GM19240 (cell line): ENCODE data around the gene ZEB2.

Source experiments
- DNase-seq: peaks from one replicate; pipeline ENCODE4 v3.0.0; 2011; ENCODE audit warnings: low spot score; ENCODE audit not compliant: insufficient read length

ZEB2 gene

GRCh38 chr2:144519934-144520731 is at the start of gene ZEB2:
Gene ZEB2, minus strand, starts transcription at chr2:144520119. Its CDS starts 2,769 bp downstream, at chr2:144517350.
- DNase-seq = no peak

DNA sequence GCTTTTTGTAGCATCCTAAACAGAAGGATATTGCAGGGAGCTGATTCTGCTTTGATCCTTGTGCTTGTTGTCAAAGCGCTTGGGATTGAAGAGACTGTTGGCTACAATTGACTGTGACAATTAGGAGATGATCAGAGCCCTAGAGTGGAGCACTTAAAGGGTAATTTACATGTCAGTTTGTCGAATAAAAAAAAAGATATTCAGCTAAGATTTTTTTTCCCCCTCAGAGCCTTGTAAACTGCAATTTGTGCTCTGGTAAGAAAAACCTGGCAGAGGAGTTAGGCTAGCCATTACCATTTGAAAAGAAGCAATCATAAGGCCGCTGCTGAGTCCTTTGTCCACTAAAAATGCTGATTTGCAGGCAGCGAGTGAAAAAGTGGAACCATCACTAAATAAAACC is 47.8 kb upstream of the ZEB2 start:
- no peak for DNase-seq

GRCh38 chr2:144566448-144566847 is 46.5 kb upstream of the ZEB2 start:
- DNase-seq = no peak

GRCh38 chr2:144560251-144560650 is 40.3 kb upstream of the ZEB2 start:
- no peak for DNase-seq

GRCh38 chr2:144559681-144560080 is 39.8 kb upstream of the ZEB2 start:
- DNase-seq = no peak

DNA sequence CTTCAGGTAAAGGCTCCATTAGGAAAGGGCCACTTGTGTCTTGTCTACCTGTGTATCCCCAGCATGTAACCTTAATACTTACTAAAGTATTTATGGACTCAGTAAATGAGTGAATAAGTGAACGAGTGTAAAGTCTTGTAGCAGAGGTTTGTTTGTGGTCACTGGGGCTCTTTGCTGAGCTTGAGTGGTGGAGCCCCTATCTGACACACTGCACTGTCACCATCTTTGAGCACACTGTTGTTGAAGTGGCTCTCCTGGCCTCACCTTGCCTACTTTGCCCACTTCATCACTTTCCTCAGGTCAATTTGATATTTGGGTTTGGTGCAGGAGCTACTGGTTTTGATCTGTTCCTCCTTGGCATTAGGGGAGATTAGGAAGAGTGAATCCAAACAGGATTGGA is 39.3 kb upstream of the ZEB2 start:
- DNase-seq = no peak

GRCh38 chr2:144554492-144555210 is 34.7 kb upstream of the ZEB2 start:
- no peak for DNase-seq

DNA sequence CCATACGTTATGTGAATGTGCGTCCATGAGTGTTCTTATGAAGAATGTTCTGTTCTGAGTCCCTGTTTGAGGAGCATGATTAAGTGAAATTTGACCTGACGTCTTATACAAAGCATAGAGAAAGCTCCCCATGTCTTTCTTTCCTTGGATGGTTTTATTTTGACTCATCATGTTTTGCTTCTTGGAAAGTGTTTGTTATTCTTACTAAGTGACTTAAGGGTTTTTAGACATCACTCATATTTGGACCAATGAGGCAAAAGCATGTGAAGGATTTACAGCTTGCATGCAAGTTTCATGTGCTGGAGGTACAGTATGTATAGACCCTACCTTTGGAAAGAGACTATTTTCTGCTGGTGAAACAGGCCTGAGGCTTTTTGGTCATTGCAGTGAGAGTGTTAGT is 33.5 kb upstream of the ZEB2 start:
- no peak for DNase-seq

DNA sequence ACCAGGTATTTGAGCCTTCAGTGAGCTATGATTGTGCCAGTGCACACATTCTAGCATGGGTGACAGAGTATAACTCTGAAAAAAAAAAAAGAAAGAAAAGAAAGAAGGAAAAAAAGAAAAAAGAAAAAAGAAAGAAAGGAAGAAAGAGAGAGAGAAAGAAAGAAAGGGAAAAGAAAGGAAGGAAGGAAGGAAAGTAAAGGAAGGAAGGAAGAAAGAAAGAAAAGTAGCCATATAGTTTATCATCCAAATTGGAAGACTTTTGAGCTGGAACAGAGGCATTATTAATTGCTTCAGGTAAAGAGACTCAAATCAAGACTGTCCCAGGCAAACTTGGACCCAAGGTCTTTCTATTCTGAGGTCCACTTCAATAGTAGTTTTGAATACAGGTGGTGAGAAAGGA is 32.9 kb upstream of the ZEB2 start:
- no peak for DNase-seq

GRCh38 chr2:144550911-144551310 is 31.0 kb upstream of the ZEB2 start:
- DNase-seq = no peak

DNA sequence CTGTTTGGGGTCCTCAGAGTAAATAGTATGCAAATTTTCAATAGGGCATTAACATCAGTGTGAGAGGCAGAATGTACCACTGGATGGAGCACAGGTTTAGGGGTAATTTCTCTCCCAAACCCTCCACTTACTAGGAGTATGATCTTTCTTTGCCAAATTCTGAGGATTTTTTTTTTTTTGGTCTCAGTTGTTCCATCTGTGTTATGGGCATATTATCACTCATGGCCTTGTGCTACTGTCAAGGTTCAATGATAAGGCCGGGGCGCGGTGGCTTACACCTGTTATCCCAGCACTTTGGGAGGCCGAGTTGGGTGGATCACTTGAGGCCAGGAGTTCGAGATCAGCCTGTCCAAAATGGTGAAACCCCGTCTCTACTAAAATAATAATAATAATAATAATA is 30.2 kb upstream of the ZEB2 start:
- no peak for DNase-seq

DNA sequence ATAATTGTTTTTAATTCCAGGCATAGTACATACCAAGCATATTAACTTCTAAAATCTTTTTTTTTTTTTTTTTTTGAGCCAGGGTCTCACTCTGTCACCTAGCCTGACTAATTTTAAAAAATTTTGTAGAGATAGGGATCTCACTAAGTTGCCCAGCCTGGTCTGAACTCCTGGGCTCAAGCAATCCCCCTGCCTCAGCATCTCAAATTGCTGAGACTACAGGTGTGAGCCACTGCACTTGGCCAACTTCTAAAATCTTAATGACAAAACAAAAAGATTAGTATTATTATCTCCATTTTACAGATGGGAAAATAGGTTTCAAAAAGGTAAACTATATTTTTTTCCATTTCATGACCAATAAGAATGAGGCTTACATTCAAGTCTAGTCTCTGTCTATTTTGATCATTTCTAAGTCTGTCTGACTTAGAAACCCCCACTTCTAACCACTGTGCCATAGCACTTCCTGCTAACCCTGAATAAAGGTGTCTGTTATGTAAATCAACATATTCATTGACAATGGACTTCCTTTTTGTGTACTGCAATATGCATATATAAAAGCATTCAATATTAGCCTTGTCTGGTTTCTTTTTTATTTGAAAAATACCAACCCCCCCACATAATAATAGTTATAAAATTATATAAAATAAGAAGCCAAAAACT is 28.7 kb upstream of the ZEB2 start:
- DNase-seq = no peak

- no peak for DNase-seq
Measured at GRCh38 chr2:144548088-144548487, 28.2 kb upstream of the ZEB2 start.

DNA sequence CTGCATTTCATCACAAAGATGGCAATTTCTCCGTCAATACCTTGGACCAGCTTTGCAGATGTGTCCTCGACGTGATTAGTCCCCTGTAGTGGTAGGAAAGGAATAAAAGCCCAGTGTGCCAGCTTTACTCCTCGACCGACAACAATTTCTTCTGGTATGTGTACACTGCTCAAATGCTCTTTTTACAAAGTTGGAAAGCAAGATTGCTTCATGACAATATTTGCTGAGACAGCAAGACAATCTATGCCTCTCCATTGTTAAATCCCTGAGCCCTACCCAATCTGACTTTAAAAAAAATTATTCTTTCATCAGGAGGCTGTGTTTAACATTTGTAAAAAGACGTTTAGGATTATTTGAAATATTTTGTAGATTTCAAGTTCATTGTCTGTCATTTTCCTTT is 27.6 kb upstream of the ZEB2 start:
- DNase-seq = no peak

DNA sequence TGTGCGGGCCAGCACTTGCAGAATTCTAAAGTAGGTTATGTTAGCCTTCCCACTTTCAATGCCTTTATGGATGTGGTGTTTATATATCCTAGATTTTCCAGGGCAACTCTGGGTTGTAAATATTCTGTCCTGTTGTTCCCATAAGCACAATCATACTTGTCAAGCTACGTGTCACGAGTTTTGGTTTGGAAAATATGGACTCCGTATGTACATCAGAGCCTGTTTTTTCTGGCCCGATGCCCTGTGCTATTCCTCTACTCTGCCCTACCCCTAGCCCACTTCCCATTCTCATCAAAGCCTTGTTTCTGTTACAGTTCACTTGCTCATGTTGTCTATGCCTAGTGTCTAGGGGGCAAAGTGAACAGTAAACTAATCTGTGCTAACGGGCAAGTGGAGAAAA is 27.0 kb upstream of the ZEB2 start:
- no peak for DNase-seq

- DNase-seq = no peak
Measured at GRCh38 chr2:144545787-144546186, 25.9 kb upstream of the ZEB2 start.

DNA sequence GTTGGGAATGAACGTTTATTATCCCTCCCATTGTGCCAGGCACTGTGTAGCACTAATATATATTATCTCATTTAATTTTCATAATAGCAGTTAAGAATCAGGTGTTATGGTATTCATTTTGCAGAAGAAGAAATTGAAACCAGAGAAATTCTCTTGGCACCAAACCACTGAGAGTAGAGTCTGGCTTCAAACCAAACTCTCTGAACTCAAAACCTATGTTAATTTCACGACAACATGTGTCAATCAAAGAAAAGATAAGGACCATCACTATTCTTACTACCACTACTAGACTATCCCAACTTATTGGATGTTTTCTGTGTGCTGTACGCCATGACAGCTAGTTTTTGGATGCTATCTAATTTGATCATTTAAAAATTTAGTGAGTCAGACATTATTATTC is 24.1 kb upstream of the ZEB2 start:
- no peak for DNase-seq

DNA sequence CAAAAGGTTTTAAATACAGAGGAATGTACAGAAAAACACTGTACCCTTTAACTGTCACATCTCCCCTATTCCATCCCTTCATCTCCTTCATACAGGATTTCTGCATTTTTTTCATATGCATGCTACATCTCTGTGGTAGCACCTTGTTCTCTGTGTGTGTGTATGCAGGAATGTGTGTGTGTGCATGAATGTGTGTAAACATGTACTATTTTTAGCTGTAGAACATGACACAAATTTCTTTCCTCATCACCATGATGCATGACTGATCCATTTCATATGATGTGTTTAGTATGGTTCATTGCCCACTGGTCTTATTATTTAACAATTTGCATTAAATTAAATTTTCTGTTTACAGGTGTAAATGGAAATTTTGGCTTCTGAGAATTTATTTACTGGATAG is 21.5 kb upstream of the ZEB2 start:
- DNase-seq = no peak

DNA sequence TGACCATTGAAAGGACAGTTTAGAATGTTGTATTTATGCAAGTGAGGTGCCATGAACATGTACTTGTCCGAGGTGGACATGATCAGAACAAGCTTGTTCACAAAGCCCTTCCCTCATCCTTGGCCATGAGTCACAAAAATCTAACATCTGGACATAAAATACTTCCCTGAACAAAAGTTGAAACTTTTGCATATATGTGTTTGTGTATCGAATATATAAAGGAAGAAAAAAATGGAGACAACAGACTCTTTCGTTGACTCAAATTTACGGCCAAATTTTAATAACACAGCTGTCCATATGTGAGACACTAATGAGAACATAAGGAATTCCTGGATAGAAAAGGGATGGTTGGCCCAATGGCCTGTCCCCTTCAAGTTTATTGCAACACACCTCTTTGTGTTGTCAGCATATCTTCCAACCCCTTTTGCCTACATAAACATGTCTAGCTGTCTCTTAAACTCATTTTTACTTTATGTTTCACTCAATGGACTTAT is 19.4 kb upstream of the ZEB2 start:
- DNase-seq = no peak

DNA sequence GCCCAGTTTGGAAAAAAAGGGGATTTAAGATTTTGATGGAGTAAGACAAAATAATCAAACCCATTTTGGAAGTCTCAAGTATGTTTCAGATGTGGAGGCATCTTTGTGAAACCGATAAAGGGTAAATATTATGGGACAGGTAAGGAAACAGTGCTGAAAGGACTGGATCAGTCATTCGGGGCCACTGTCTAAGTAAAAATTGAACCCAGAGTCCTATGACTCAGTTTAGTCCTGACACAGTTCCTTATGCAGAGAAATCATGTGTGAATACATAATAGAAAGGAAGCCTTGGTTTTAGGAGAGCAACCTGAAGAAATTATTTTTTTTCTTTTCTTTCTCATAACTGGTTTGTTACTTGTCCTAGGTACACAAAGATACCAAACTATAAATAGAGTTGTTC is 15.4 kb upstream of the ZEB2 start:
- no peak for DNase-seq

DNA sequence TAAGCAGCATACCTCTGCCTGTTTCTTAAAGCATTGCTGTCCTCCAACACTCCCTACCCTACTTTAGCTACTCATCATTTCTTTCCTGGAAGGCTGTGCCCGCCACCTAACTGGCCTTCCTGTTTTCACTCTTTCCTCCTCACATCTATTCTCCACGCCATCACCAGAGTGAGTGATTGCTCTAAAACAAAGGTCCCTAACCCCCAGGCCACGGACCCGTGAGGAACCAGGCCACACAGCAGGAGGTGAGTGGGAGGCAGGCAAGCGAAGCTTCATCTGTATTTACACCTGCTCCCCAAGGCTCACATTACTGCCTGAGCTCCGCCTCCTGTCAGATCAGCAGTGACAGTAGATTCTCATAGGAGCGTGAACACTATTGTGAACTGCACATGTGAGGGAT is 13.3 kb upstream of the ZEB2 start:
- DNase-seq = no peak

DNA sequence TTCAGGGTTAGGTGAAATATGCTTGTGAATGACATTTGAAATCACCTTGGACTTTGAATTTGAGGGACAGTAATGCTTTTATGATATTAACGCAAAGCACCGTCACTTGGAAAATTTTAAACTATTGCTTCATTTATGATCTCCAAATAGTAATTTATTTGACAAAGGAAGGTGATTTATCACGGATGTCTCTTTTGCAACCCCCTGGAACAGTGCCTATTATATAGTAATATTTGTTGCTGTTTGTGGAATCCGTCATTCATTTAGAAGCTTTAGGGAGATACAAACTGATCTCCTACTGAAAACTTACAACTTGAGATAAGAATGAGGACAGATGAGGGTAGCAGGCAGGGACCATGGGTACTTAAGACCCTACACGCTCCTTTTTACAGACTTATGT is 10.7 kb upstream of the ZEB2 start:
- DNase-seq = no peak
